Measurements from ENCODE around the gene CRYM.

DNA sequence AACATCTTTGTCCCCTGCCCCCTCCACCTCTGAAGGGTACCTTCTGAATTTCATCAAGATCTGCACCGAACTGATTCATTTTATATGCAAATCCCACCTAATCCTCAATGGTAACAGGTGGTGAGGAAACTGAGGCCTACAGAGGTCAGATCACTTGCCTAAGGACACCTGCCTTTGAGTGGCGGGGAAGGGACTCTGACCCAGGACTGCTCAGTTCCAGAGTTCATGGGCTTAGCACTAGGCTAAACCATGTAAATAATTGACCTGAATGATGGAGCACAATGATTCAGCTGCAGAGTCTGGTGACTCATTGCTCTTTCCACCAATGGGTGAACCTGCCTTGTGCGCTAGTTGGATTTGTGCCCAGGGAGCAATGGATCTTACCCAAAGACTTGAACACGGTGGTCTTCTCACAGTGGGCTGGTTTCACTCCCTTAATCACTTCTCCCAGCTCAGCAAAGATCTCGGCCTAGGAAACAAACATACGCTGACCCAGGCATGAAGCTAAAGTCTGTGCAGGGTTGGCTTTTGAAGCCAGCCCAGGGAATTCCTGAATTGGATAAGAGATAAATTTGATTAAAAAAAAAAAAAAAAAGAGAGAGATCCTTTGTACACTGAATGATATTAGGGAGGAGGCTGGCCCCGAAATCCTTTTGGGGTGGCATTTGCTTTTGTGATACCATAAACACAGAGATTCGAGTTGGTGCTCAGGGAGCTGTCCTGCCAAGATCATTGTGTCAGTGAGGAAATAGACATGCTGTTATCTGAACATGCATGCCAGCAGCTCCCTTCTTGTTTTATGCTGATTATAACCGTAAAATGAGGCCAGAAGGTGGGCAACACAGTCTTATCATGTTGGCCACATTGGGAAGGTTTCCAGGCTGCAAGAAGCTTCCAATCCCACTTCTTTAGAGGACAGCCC, 17.0 kb downstream of the CRYM start:
- TF ChIP-seq TAF1 (IDR thresholded peaks at IDR 0.05; ENCODE audit: borderline replicate concordance, insufficient read depth, low read length) (no peak), POLR2AphosphoS5 (IDR thresholded peaks at IDR 0.05; ENCODE audit: low read depth, low read length) (no peak)

Data from PFSK-1 (cell line).